HUDEP-2 (cell line): ENCODE data around the gene BMP3.

Experiments
- DNase-seq, 76 experiments: peaks; one replicate each; lab custom pipeline; 2025; ENCODE audit not compliant: unreplicated experiment in 76 of 76; lab: John Stamatoyannopoulos, UW

Gene BMP3

DNA sequence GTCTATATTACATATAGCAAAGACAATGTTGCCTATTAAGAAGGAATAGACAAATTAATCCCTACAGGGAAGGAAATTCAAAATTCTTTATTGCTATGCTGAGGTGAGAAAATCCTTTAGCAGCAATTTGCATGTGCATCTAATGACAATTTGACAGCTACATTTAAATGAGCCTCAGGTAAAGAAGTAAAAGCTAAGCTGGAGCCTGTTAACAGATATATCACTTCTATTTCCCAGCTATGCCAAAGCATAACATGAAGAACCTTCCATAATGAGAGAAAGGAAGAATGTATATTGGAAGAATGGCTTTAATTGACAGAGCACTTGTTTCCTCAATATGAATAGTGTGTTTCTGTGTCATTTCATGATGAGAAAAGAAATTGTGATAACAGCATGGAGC is 71.6 kb downstream of the BMP3 start:
- DNase-seq: no peak

DNA sequence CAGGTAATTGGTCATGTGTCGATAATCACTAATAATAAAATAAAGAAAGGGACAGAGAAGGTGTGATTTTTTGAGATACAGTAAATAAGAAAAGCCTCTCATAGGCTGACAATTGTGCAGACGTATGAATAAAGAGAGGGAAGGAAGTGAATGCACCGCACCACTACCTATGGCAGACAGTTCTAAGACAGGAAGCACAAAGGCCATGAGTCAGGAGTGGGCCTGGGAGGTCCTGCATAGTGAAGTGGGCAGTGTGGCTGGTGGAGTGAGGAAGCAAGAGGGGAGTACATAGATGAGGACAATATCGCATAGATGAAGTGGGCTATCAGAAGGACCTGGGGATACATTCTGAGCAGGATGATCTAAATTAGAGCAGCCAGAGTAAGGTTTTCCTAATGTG is 75.6 kb downstream of the BMP3 start:
- DNase-seq: no peak
